GM12865 (cell line): ENCODE results near the gene MN1.
A peak's percentile ranks its signal among the peaks of the same experiment; 100 is the strongest.

Experiments used
- DNase-seq: peaks from one replicate; pipeline ENCODE4 v3.0.0; 2010; ENCODE audit warnings: low read depth
- H3K4me3 ChIP-seq: 2 replicates; pipeline ENCODE4 v1.5.1; 2011; ENCODE audit warnings: mild to moderate bottlenecking, low read depth, low read length, control low read depth
- CTCF ChIP-seq: IDR thresholded peaks from 2 replicates; pipeline ENCODE4 v1.5.1; 2011; ENCODE audit warnings: low read length, control low read depth, low read depth, inconsistent platforms; ENCODE audit not compliant: insufficient read depth; ENCODE audit errors: missing control alignments

Gene MN1

GRCh38 chr22:27808451-27809225, 7.1 kb upstream of the MN1 start:
- no peak for TF ChIP-seq CTCF
- H3K4me3 ChIP-seq, result no peak overlapping the region
- no peak for DNase-seq

- H3K4me3 ChIP-seq, result no peak overlapping the region
- DNase-seq, result no peak
- TF ChIP-seq CTCF, result no peak
Measured at GRCh38 chr22:27805841-27806240, 4.3 kb upstream of the MN1 start.

GRCh38 chr22:27804470-27805297, 3.1 kb upstream of the MN1 start:
- peak; percentile 53 for DNase-seq
- no peak overlapping the region for H3K4me3 ChIP-seq
- peak; percentile 54 for TF ChIP-seq CTCF

- TF ChIP-seq CTCF, result no peak
- no peak overlapping the region for H3K4me3 ChIP-seq
- DNase-seq, result no peak
Measured at GRCh38 chr22:27803841-27804415, 2.4 kb upstream of the MN1 start.

- no peak for DNase-seq
- H3K4me3 ChIP-seq, result no peak overlapping the region
- no peak for TF ChIP-seq CTCF
Measured at GRCh38 chr22:27802346-27803073, 954 bp upstream of the MN1 start.

DNA sequence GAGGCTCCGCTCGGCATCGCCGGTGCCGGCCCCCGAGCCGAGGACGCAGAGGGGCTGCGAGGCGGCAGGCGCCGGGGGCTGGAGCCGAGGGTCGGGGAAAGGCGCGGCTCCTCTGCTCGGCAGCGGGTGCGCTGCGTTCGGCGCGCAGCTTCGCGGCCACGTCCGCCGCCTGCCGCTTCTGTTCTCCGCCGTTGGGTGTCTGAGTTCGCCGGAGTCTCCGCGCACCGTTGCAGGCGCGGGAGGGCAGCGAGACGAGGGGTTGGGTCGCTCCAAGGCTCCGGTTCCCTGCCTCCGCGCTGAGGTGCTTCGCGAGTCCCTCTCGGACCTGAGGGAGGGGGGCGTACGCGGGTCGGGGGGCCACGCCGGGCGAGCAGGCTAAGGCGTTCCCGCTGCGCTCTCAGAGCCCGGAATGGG, 347 bp downstream of the MN1 start:
- peak; percentile 10 for DNase-seq
- H3K4me3 ChIP-seq, result peak overlapping the region; percentile 50
- TF ChIP-seq CTCF, result no peak
